Activated naive CD8-positive, alpha-beta T cell treated with anti-CD3 and anti-CD28 coated beads, Interleukin-2, amount 50 U/mL, for 24 hours (primary cell): Measurements from ENCODE around the gene SSC5D.

Experiments
- ATAC-seq: fragments of 150-1000 bp; cut with Tn5 transposase; one replicate; pipeline ENCODE4 v1.10.0; 2021
- DNase-seq: peaks from one replicate; pipeline ENCODE4 v3.0.0; 2021
- H3K27ac Mint-ChIP-seq: one replicate; pipeline ENCODE4 v1.8.0; 2021; ENCODE audit warnings: mild to moderate bottlenecking, mixed read lengths
- H3K27me3 Mint-ChIP-seq: one replicate; pipeline ENCODE4 v1.8.0; 2021; ENCODE audit warnings: mixed read lengths
- H3K36me3 Mint-ChIP-seq: one replicate; pipeline ENCODE4 v1.8.0; 2021; ENCODE audit warnings: low read depth, mixed read lengths
- H3K4me1 Mint-ChIP-seq: one replicate; pipeline ENCODE4 v1.8.0; 2021; ENCODE audit warnings: mixed read lengths
- H3K4me3 Mint-ChIP-seq: one replicate; pipeline ENCODE4 v1.8.0; 2021; ENCODE audit warnings: mild to moderate bottlenecking, moderate library complexity, mixed read lengths
- H3K9me3 Mint-ChIP-seq: one replicate; pipeline ENCODE4 v1.8.0; 2021; ENCODE audit warnings: mixed read lengths

The SSC5D gene

DNA sequence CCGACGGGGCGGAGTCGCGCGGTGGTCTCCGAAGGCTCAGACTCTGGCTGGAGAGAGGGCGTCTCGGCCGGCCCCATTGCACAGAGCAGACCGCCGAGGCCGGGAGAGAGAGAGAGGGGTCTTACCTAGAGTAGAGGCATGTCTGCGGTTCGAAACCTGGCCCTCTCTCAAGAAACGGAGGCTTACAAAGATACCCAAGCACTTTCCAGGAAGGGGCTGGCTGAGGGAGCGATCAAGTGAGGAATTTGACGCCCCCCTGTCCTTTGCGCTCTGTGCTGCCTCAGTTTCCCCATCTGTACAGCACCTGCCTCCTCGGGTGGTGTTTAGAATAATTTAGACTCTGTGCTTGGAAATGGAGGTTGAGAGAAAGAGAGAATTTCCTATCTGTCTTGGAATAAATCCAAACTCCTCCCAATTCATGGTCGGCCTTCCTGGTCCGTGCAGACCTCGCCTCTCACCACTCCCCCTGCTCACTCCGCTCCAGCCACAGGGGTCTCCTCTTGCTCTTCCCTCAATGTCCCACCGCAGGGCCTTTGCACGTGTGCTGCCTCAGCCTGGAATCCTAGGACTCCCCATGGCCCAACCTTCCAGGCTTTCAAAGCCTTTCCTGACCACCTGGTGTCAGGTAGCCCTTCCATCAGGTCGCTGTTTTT is 26.1 kb upstream of the SSC5D start:
- Mint-ChIP-seq H3K27me3 (peaks cover 2% of the 10 kb centered on the region), H3K36me3 (peaks cover 2% of the 10 kb centered on the region), H3K4me3 (peak overlapping the region; percentile 83), H3K4me1 (peaks cover 22% of the 10 kb centered on the region), H3K27ac (peak overlapping the region; percentile 95), H3K9me3 (no peaks in the 10 kb centered on the region)
- DNase-seq (no peak), ATAC-seq (no peak)

GRCh38 chr19:55462722-55463121 is 25.5 kb upstream of the SSC5D start:
- DNase-seq (no peak), ATAC-seq (no peak)
- H3K9me3 Mint-ChIP-seq, result no peaks in the 10 kb centered on the region
- H3K4me3 Mint-ChIP-seq, result peak overlapping the region; percentile 83
- peaks cover 22% of the 10 kb centered on the region for H3K4me1 Mint-ChIP-seq
- H3K36me3 Mint-ChIP-seq, result peaks cover 2% of the 10 kb centered on the region
- H3K27ac Mint-ChIP-seq, result no peak overlapping the region
- peaks cover 2% of the 10 kb centered on the region for H3K27me3 Mint-ChIP-seq

GRCh38 chr19:55463583-55464031 is 24.6 kb upstream of the SSC5D start:
- Mint-ChIP-seq H3K4me1 (peaks cover 25% of the 10 kb centered on the region), H3K4me3 (no peak overlapping the region), H3K9me3 (no peaks in the 10 kb centered on the region), H3K27ac (no peak overlapping the region), H3K27me3 (peaks cover 2% of the 10 kb centered on the region), H3K36me3 (peaks cover 2% of the 10 kb centered on the region)
- ATAC-seq (no peak), DNase-seq (no peak)

- H3K36me3 Mint-ChIP-seq, result peaks cover 2% of the 10 kb centered on the region
- H3K4me3 Mint-ChIP-seq, result no peak overlapping the region
- ATAC-seq, result no peak
- H3K4me1 Mint-ChIP-seq, result peaks cover 25% of the 10 kb centered on the region
- H3K27ac Mint-ChIP-seq, result no peak overlapping the region
- H3K9me3 Mint-ChIP-seq, result no peaks in the 10 kb centered on the region
- H3K27me3 Mint-ChIP-seq, result peaks cover 2% of the 10 kb centered on the region
- no peak for DNase-seq
Measured at GRCh38 chr19:55464039-55464661, 24.1 kb upstream of the SSC5D start.

DNA sequence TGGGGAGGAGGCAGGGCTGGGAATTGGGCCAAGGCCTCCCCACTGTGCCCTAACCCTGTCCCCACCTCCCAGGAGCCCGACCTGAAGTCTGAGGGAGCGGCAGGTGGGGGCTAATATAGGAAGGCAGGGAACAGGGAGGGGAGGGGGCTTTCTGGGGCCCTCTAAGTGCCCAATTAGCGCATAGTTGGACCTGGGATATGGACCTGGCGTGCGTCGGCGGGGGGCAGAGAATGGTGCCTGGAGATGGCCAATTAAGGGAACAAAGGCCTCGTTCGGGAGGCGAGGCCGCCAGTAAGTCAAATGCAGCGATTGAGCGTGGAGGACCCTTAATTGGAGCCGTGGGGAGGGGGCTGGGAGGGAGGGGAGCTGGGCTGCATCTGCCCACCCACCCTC is 23.6 kb upstream of the SSC5D start, which contains the start of gene C19orf85:
Gene C19orf85, minus strand, starts transcription at position 90 of the 393 bp plus-strand sequence. CDS start 197 bp downstream, outside the sequence.
- DNase-seq (no peak), ATAC-seq (no peak)
- Mint-ChIP-seq H3K4me3 (no peak within 1 kb of the TSS), H3K36me3 (peaks cover 2% of the 10 kb centered on the region), H3K27me3 (peaks cover 2% of the 10 kb centered on the region), H3K27ac (no peak within 1 kb of the TSS), H3K4me1 (peaks cover 23% of the 10 kb centered on the region), H3K9me3 (no peaks in the 10 kb centered on the region)

DNA sequence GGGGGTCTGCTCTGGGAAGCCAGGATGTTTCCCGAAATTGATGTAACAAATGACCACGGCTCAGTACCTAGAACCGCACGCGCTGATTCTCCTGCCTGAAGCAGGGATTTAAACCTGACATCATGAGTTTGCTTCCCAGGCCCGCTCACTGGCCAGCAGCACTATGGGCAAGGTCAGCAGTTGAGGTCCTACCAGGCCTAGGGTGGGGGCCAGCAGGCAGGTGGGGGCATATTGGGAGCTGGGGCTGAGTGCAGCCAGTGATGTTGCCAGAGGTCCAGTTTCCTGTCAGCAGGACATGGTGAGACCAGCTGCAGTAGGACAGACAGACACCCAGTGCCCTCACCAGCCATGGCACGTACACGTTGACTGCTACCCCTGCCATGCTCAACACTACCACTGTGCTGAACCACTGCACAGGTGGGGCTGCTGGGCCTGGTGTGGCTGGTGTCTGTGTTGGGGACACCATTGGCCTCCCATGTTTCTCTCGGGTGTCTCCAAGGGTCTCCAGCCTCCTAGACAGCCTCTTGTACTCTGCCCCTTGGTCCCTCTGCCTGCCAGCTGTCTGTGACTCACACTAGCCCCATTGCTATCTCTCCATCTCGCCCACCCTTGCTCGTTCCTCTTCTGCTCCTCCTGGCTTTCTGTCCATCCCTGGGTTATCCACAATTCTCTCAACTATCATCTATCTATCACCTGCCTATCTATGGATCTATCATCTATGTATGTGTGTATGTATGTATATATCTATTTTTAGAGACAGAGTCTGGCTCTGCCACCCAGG is 22.6 kb upstream of the SSC5D start:
- H3K9me3 Mint-ChIP-seq, result no peaks in the 10 kb centered on the region
- DNase-seq (no peak), ATAC-seq (no peak)
- H3K27me3 Mint-ChIP-seq, result peaks cover 2% of the 10 kb centered on the region
- peaks cover 2% of the 10 kb centered on the region for H3K36me3 Mint-ChIP-seq
- H3K4me3 Mint-ChIP-seq, result no peak overlapping the region
- H3K27ac Mint-ChIP-seq, result no peak overlapping the region
- H3K4me1 Mint-ChIP-seq, result peaks cover 15% of the 10 kb centered on the region

GRCh38 chr19:55466241-55466614 is 22.0 kb upstream of the SSC5D start:
- Mint-ChIP-seq H3K4me3 (no peak overlapping the region), H3K9me3 (no peaks in the 10 kb centered on the region), H3K4me1 (peaks cover 12% of the 10 kb centered on the region), H3K36me3 (peaks cover 2% of the 10 kb centered on the region), H3K27me3 (peaks cover 2% of the 10 kb centered on the region), H3K27ac (no peak overlapping the region)
- ATAC-seq, result no peak
- DNase-seq, result no peak

DNA sequence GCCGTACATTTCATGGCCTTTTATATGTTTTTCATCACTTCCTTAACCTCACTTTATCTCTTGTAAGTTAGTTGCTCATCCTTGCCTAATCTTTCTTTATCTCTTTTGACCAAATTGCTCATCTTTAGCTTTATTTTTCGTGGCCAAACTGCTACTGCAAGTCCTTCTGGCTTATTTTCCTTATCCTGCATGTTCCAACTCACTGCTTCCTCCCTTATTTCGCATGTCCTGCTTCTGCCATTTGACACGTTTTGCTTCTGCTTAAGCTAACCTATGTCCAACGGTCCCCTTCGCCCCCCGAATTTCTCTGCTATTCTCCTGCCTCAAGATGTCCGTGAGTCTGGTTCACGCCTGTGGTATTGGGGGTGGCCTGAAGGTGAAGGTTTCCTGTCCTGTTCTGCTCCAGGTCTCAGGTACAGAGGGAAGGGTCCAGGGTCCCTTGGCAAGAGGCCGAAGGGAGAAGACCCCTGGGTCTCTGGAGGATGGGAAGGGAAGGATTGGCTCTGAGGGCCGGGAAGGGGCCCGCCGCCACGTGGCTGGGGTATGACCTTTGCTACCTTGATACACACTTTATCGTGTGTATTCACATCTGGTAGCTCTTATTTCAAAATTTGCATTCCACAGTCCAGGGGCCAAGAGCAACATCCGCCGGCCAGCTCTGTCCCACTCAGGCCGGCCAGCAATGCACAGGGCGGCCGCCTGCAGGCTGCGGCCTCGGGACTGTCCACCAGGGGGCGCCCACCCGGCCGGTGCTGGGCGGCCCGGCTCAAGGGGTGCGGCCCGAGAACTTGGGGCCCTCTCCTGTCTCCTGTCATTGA is 20.8 kb upstream of the SSC5D start:
- H3K27me3 Mint-ChIP-seq, result no peaks in the 10 kb centered on the region
- ATAC-seq, result peak; percentile 82
- H3K36me3 Mint-ChIP-seq, result no peaks in the 10 kb centered on the region
- DNase-seq, result peak; percentile 84
- peaks cover 4% of the 10 kb centered on the region for H3K4me1 Mint-ChIP-seq
- H3K4me3 Mint-ChIP-seq, result no peak overlapping the region
- H3K27ac Mint-ChIP-seq, result no peak overlapping the region
- no peaks in the 10 kb centered on the region for H3K9me3 Mint-ChIP-seq

- H3K4me3 Mint-ChIP-seq, result no peak overlapping the region
Measured at GRCh38 chr19:55468054-55468393, 20.2 kb upstream of the SSC5D start.

GRCh38 chr19:55471266-55471665 is 17.0 kb upstream of the SSC5D start:
- Mint-ChIP-seq H3K36me3 (no peaks in the 10 kb centered on the region), H3K27ac (no peak overlapping the region), H3K4me3 (no peak overlapping the region), H3K4me1 (peaks cover 13% of the 10 kb centered on the region), H3K9me3 (no peaks in the 10 kb centered on the region), H3K27me3 (no peaks in the 10 kb centered on the region)
- DNase-seq (no peak), ATAC-seq (no peak)

More at GRCh38 chr19:55468054-55468393, 20.2 kb upstream of the SSC5D start:
- ATAC-seq, result no peak
- Mint-ChIP-seq H3K27me3 (no peaks in the 10 kb centered on the region), H3K9me3 (no peaks in the 10 kb centered on the region), H3K4me1 (peaks cover 3% of the 10 kb centered on the region), H3K36me3 (no peaks in the 10 kb centered on the region), H3K27ac (no peak overlapping the region)
- no peak for DNase-seq

DNA sequence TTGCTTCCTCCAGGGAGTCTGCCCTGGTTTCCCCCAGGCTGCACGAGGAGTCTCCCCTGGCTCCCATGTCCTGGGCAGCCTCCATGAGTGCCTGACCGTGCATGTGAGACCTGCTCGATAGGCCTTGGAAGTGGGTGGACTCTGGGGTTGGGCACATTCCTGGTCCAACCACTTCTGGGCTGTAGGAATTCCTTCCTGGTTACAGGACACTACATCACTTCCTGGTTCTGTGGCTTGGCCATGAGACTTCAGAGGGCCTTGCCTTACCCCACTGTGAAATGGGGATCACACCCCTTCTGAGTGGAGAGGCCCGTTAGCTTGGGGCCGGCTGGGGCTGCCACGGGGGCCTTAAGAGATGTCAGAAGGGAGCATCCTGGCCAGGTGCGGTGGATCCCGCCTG is 15.8 kb upstream of the SSC5D start:
- no peak overlapping the region for H3K27ac Mint-ChIP-seq
- no peak for DNase-seq
- H3K9me3 Mint-ChIP-seq, result no peaks in the 10 kb centered on the region
- H3K36me3 Mint-ChIP-seq, result no peaks in the 10 kb centered on the region
- ATAC-seq, result no peak
- peaks cover 17% of the 10 kb centered on the region for H3K4me1 Mint-ChIP-seq
- no peaks in the 10 kb centered on the region for H3K27me3 Mint-ChIP-seq
- H3K4me3 Mint-ChIP-seq, result no peak overlapping the region

DNA sequence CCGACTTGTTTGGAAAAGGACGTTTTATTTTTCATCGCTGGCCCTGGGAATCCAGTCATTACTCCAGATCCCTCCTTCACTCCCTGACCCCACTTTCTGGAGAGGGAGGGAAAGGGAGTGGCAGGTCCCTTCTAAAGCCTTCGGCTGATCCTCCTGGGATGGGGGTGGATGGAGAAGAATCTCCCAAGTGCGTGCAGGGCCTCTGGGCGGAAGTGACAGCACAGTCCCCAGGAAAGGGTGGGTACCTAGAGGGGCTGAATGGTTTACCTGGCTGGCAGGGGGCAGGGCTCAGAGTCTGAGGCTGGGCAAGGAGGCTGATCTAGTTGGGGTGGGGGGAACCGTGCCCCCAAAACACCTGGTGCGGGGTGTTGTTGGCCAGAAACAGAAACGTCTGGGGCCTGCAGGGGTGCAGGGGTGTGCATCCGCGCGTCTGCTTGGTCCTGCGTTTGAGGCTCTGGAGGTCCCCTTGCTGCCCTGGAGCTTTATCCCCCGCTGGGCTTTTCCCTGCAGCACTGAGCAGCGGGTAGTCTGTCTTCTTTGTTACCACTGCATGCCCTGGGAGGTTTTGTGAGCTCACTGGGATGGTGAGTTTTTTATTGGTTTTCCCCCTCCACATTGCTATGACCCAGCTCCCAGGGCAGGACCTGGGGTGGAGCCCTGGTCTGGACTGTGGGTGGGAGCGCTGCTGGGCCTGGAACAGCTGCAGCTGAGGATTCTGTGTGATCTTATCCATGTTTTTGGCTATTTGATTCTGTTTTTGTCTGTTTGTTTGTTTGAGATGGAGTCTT is 14.8 kb upstream of the SSC5D start:
- Mint-ChIP-seq H3K4me1 (peaks cover 22% of the 10 kb centered on the region), H3K9me3 (no peaks in the 10 kb centered on the region), H3K27me3 (no peaks in the 10 kb centered on the region), H3K27ac (no peak overlapping the region), H3K36me3 (no peaks in the 10 kb centered on the region), H3K4me3 (no peak overlapping the region)
- DNase-seq, result no peak
- ATAC-seq, result no peak

- H3K4me1 Mint-ChIP-seq, result peaks cover 28% of the 10 kb centered on the region
- no peak overlapping the region for H3K27ac Mint-ChIP-seq
- ATAC-seq, result no peak
- peak overlapping the region; percentile 27 for H3K4me3 Mint-ChIP-seq
- H3K27me3 Mint-ChIP-seq, result no peaks in the 10 kb centered on the region
- H3K36me3 Mint-ChIP-seq, result no peaks in the 10 kb centered on the region
- H3K9me3 Mint-ChIP-seq, result no peaks in the 10 kb centered on the region
- no peak for DNase-seq
Measured at GRCh38 chr19:55474269-55475265, 13.7 kb upstream of the SSC5D start.
